Hair follicle dermal papilla cell (primary cell): Measurements from ENCODE around the gene MEGF8. TPM values are rescaled to one million over a fixed set of nuclear protein-coding genes. Genes with fewer than 3 reads are reported as not detected.

Experiments
- small RNA-seq: library from RNA; depleted of rRNA; stranded (forward); fragments of <200 nt; gene quantifications from one replicate; pipeline ENCODE3, GENCODE V24; 2012
- total RNA-seq: library from RNA; depleted of rRNA; stranded (reverse); fragments of >200 nt; gene quantifications from 2 replicates; pipeline ENCODE4 v1.2.3, GENCODE V29; 2012

MEGF8 gene
- 25.3 and 35.7 TPM in 2 replicates for total RNA-seq

DNA sequence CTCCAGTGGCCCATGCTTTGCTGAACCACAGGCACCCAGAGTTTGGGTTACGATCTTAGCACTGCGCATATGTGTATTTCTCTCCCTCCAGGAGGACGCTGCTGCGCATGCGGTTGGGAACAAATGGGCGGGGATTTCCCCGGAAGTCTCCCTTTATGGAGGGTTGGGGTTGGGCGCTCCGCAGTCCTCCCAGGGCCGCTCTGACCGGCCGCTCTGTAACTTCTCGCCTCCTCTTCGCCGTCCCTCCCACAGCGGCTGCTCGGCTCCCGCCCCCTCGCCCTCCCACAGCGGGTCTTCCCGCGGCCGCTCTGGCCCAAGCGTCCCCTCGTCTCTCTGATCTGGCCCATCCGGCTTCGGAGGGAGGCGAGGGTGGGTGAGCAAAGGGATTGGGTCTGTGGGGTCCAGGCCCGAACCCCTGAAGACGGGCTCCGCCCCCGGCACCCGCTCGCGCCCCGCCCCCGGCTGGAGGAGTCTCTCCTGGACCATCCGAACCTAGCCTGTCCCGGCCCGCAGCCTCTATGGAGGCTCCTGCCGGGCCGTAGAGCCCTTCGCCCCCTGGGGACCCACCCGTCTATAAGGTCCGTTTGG is at the start of gene MEGF8:
Gene MEGF8, plus strand, starts transcription at position 328 of the 588 bp plus-strand sequence. CDS start 609 bp downstream, outside the sequence.

DNA sequence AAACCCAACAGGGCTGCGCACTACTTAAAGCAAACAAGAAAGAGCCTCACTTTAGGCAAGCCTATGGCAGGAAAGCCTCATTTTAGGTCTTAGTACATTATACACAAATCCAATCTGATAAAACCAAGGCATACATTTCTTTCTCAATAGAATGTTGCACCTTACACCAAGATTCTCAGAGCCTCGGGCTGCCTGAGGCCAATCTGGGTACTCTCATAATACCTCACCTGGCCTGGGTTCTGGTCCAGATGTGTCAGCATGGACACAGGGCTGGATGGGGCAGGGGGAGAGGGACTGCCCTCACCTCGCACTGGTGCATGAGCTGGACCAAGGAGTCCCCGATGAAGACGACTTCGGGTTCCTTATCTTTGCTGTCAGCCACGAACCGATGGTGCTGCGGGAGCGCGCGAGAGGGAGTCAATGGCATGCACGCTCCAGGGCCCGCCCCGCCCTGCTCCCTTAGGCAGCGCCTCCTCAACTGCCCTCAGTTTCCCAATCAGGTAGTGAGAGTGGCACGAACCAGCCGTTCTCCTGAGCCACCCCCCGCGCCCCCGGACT is 23.7 kb upstream of the MEGF8 start, which contains the start of gene PRR19:
Gene PRR19, plus strand, starts transcription at position 487 of the 558 bp plus-strand sequence. CDS start 7,453 bp downstream, outside the sequence.

DNA sequence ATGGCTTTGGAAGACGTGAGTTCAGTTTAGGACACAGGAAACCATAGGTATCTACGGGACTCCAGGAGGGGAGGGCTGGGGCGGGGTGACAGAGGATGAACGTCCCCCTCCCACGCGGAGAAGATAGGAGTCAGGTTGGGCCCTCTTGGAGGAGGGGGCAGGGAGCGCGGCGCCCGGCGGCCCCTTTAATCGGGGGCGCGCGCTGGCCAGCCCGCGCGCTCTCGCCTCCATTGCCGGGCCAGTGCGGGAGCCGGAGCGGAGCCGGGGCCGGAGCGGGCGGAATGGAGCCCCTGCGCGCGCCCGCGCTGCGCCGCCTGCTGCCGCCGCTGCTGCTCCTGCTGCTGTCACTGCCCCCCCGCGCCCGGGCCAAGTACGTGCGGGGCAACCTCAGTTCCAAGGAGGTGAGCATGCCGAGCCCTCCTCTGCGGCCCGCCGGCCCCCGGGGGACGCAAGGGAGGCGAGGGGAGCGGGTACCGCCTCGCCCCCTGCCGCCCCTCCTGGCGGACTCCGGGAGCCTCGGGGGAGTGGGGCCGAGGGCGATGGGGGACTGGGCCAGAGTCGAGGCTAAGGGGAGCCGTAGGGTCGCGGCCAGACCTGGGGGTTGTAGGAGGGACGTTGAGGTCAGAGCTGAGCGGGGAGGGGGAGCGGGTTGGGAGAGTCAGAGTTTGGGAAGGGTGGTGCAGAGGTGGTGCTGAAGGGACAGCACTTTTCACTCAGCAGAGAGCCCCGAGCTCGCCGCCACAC is 12.2 kb upstream of the MEGF8 start, which contains the start of gene TMEM145:
Gene TMEM145, plus strand, starts transcription at position 214 of the 744 bp plus-strand sequence. Its CDS starts 68 bp downstream, at position 282.

GRCh38 chr19:42389899-42390298 is 64.5 kb downstream of the MEGF8 start, which contains the start of gene CNFN:
Gene CNFN (minus strand): TSS chr19:42390297. CDS start chr19:42389037, 1,260 bp downstream.

GRCh38 chr19:42427313-42427712 is 101.9 kb downstream of the MEGF8 start, which contains the start of gene LIPE:
Gene LIPE (minus strand): TSS chr19:42427388. CDS start chr19:42427149, 239 bp downstream.

Small RNA genes lying within 50 kb of the gene (small RNA-seq; reads per million reads assigned to genes)
- not detected for gene MIR8077

Other genes starting within 250 kb of the MEGF8 start
- 28.2 and 28.4 TPM in 2 replicates for gene ZNF574, start 249.5 kb upstream of the MEGF8 start, total RNA-seq
- gene POU2F2, start 193.2 kb upstream of the MEGF8 start, total RNA-seq: 2.9 and 5.3 TPM in 2 replicates
- 18.0 and 19.6 TPM in 2 replicates for gene DEDD2, start 108.0 kb upstream of the MEGF8 start, total RNA-seq
- 24.8 and 27.3 TPM in 2 replicates for gene ZNF526, start 105.3 kb upstream of the MEGF8 start, total RNA-seq
- 19.6 and 20.6 TPM in 2 replicates for gene GSK3A, start 83.0 kb upstream of the MEGF8 start, total RNA-seq
- 43.0 and 52.0 TPM in 2 replicates for gene ERF, start 70.5 kb upstream of the MEGF8 start, total RNA-seq
- 47.1 and 48.7 TPM in 2 replicates for gene CIC, start 56.4 kb upstream of the MEGF8 start, total RNA-seq
- 0.32 and 0.49 TPM in 2 replicates for gene PRR19, start 23.5 kb upstream of the MEGF8 start, total RNA-seq
- gene PAFAH1B3, start 23.0 kb upstream of the MEGF8 start, total RNA-seq: 18.3 and 25.0 TPM in 2 replicates
- gene TMEM145, start 12.3 kb upstream of the MEGF8 start, total RNA-seq: 0.12 TPM in 1 of 2 replicates, not detected in the other
- not detected in 2 replicates for gene CNFN, start 64.7 kb downstream of the MEGF8 start, total RNA-seq
- 3.1 and 3.3 TPM in 2 replicates for gene LIPE, start 101.8 kb downstream of the MEGF8 start, total RNA-seq
- not detected in 2 replicates for gene CXCL17, start 117.3 kb downstream of the MEGF8 start, total RNA-seq
- gene CEACAM1, start 202.8 kb downstream of the MEGF8 start, total RNA-seq: 1.5 and 1.6 TPM in 2 replicates